Spleen (tissue), 7 donors: ENCODE results near the gene RERE.

Experiments
- CTCF ChIP-seq, 11 experiments: fragments of 200-600 bp in 7 of 11; fragments of 450-650 bp in 4 of 11; sonication (generic) in 4 of 11; IDR thresholded peaks in 8 of 11; conservative IDR thresholded peaks in 3 of 11; 1 replicate in 7 of 11; 2 replicates in 4 of 11; pipeline versions ENCODE4 v1.4.0 to v1.8.0; 2016 to 2021; ENCODE audit warnings: antibody characterized with exemption in 11 of 11, inconsistent platforms in 4 of 11, mild to moderate bottlenecking in 1 of 11
- POLR2A ChIP-seq, 3 donors: fragments of 450-650 bp; IDR thresholded peaks; one replicate each; pipeline ENCODE4 v1.5.1; 2017; ENCODE audit warnings: antibody characterized with exemption in 3 of 3, mild to moderate bottlenecking in 1 of 3
- donor health status: DM: no; HTN: no; CAD: no; lungs with moderate emphysema.
- donor health status: DM: no; HTN: no; CAD: no.
- donor health status: DM: no; HTN: no; CAD: no.

GRCh38 chr1:8477166-8477982 is 340.1 kb downstream of the RERE start:
- TF ChIP-seq CTCF (IDR thresholded peaks at IDR 0.05 in 8 of 11, conservative IDR thresholded peaks at IDR 0.05 in 3 of 11) (no peak), POLR2A (IDR thresholded peaks at IDR 0.05) (no peak)
